Activated naive CD4-positive, alpha-beta T cell treated with anti-CD3 and anti-CD28 coated beads, Interleukin-2, amount 50 U/mL, for 24 hours (primary cell): ENCODE measurements around the gene GRK5.
"Not testable (repeated sequence)": the region's sequence is repeated elsewhere in the genome, so short reads cannot be mapped to it uniquely, and the experiment has no call there.

Experiments used
- H3K27ac Mint-ChIP-seq: one replicate; pipeline ENCODE4 v1.8.0; 2021; ENCODE audit warnings: mild to moderate bottlenecking, mixed read lengths
- H3K27me3 Mint-ChIP-seq: one replicate; pipeline ENCODE4 v1.8.0; 2021; ENCODE audit warnings: mixed read lengths
- H3K36me3 Mint-ChIP-seq: one replicate; pipeline ENCODE4 v1.8.0; 2021; ENCODE audit warnings: mixed read lengths
- H3K4me1 Mint-ChIP-seq: one replicate; pipeline ENCODE4 v1.8.0; 2021; ENCODE audit warnings: mixed read lengths
- H3K4me3 Mint-ChIP-seq: one replicate; pipeline ENCODE4 v1.8.0; 2021; ENCODE audit warnings: mild to moderate bottlenecking, mixed read lengths
- H3K9me3 Mint-ChIP-seq: one replicate; pipeline ENCODE4 v1.8.0; 2021; ENCODE audit warnings: mixed read lengths

Gene GRK5

DNA sequence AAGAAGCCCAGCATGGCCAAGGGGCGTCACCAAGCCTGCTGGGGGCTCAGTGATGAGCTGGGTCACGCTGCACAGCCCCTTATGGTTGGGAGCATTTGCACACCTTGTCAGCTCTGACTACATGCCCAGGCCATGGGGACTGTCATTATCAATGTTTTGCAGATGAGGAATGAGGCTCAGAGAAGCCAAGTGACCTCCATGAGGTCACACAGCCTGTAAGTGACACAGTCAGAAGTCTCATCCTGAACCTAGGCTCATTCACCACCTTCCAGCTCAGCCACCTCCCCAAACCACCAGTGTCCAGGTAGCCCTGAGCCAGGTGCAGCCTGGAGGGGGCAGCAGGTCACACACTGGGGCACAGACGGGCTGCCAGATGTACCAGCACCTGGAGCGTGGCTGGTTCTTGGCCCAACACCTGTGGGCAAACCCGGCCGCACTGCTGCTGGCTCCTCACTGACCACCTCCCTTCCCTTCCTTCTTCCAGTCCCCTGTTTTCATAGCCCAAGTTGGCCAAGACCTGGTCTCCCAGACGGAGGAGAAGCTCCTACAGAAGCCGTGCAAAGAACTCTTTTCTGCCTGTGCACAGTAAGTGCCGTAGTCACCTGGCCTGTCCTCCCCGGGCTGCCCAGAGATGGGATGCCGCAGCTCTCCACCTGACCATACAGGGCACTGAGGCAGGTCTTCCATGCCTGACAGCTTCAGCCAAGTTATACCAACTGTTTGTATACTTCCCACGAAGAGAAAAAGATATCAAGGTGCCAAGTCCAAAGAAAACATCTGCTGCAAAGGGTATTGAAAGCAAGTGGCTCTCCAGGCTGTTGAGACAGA, 215.5 kb downstream of the GRK5 start:
- Mint-ChIP-seq H3K4me1 (no peaks in the 10 kb centered on the region), H3K27me3 (no peaks in the 10 kb centered on the region), H3K27ac (no peak overlapping the region), H3K4me3 (no peak overlapping the region), H3K9me3 (no peaks in the 10 kb centered on the region), H3K36me3 (peaks cover 4% of the 10 kb centered on the region)

- no peak overlapping the region for H3K4me3 Mint-ChIP-seq
- peaks cover 6% of the 10 kb centered on the region for H3K4me1 Mint-ChIP-seq
- no peaks in the 10 kb centered on the region for H3K9me3 Mint-ChIP-seq
- H3K36me3 Mint-ChIP-seq: peaks cover 4% of the 10 kb centered on the region
- no peak overlapping the region for H3K27ac Mint-ChIP-seq
- H3K27me3 Mint-ChIP-seq: no peaks in the 10 kb centered on the region
Observed at GRCh38 chr10:119423510-119424257, 216.3 kb downstream of the GRK5 start.

GRCh38 chr10:119424258-119424975, 217.0 kb downstream of the GRK5 start:
- H3K9me3 Mint-ChIP-seq: no peaks in the 10 kb centered on the region
- peaks cover 4% of the 10 kb centered on the region for H3K36me3 Mint-ChIP-seq
- H3K27me3 Mint-ChIP-seq: no peaks in the 10 kb centered on the region
- H3K4me1 Mint-ChIP-seq: peaks cover 13% of the 10 kb centered on the region
- H3K27ac Mint-ChIP-seq: no peak overlapping the region
- H3K4me3 Mint-ChIP-seq: no peak overlapping the region

DNA sequence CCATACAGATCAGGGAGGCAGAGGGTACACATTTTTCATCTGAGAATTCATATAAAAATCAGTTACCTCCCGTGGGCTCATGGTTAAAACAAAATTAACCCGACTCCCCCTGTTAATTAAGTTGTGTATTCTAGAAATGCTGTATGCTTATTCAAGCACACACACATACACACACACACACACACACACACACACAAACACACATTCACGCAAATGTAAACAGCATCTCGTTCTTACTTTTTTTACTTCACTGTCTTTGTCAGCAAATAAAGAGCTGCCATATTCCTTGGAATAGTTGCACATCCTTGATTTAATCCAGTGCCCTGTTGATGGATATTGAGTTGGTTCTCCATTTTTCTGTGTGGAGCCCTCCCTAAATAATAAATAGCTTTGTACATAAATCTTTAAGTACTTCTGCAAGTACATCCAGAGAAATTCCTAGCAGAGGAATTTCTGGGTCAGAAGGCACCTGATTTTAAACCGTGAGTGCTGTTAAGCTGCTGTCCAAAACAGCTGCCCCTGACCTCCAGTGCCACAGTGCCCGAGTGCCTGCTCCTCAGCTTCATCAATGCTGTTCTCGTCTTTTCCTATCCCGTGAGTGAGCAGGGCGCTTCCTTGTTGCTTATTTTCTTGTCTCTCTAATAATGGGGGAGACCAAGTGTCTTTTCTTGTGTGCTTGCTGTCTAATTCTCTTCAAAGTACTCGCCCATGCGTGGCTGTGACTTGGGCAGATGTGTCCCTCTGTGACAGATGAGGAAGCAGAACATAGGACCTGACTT, 217.9 kb downstream of the GRK5 start:
- Mint-ChIP-seq H3K4me3 (no peak overlapping the region), H3K27me3 (no peaks in the 10 kb centered on the region), H3K4me1 (peaks cover 15% of the 10 kb centered on the region), H3K9me3 (no peaks in the 10 kb centered on the region), H3K27ac (no peak overlapping the region), H3K36me3 (peaks cover 5% of the 10 kb centered on the region)

- Mint-ChIP-seq H3K4me1 (peaks cover 15% of the 10 kb centered on the region), H3K4me3 (no peak overlapping the region), H3K36me3 (peaks cover 5% of the 10 kb centered on the region), H3K9me3 (no peaks in the 10 kb centered on the region), H3K27ac (no peak overlapping the region), H3K27me3 (no peaks in the 10 kb centered on the region)
Observed at GRCh38 chr10:119425881-119426170, 218.5 kb downstream of the GRK5 start.

GRCh38 chr10:119426699-119427098, 219.3 kb downstream of the GRK5 start:
- Mint-ChIP-seq H3K4me1 (peaks cover 15% of the 10 kb centered on the region), H3K9me3 (no peaks in the 10 kb centered on the region), H3K27ac (no peak overlapping the region), H3K36me3 (peaks cover 5% of the 10 kb centered on the region), H3K27me3 (no peaks in the 10 kb centered on the region), H3K4me3 (no peak overlapping the region)

GRCh38 chr10:119427263-119427864, 220.0 kb downstream of the GRK5 start:
- Mint-ChIP-seq H3K36me3 (peaks cover 5% of the 10 kb centered on the region), H3K4me1 (peaks cover 15% of the 10 kb centered on the region), H3K4me3 (no peak overlapping the region), H3K27ac (no peak overlapping the region), H3K9me3 (no peaks in the 10 kb centered on the region), H3K27me3 (no peaks in the 10 kb centered on the region)

DNA sequence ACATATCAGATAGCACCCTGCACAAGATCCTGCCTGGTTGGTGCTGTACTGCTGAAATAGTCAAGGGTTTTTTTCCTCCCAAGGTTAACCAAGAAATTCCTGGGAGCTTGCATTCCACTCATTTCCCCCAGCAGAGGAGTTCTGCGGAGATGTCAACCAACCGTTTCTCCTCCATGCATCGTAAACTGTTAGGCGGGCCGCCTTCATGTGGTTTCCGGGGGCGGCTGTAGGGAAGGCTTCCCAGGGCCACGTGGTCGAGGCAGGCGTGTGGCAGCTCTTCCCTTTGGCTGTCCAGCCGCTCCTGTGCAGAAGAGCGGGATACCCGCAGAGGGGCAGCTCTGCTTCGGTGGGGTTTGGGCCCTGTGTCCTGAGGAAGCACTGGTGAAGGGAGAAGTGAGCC, 221.4 kb downstream of the GRK5 start:
- Mint-ChIP-seq H3K36me3 (peaks cover 10% of the 10 kb centered on the region), H3K27me3 (no peaks in the 10 kb centered on the region), H3K27ac (no peak overlapping the region), H3K4me1 (peaks cover 15% of the 10 kb centered on the region), H3K9me3 (no peaks in the 10 kb centered on the region), H3K4me3 (no peak overlapping the region)

- Mint-ChIP-seq H3K4me3 (no peak overlapping the region), H3K27ac (no peak overlapping the region), H3K27me3 (no peaks in the 10 kb centered on the region), H3K9me3 (peaks cover 6% of the 10 kb centered on the region), H3K36me3 (peaks cover 19% of the 10 kb centered on the region), H3K4me1 (peaks cover 15% of the 10 kb centered on the region)
Observed at GRCh38 chr10:119429771-119430170, 222.4 kb downstream of the GRK5 start.

DNA sequence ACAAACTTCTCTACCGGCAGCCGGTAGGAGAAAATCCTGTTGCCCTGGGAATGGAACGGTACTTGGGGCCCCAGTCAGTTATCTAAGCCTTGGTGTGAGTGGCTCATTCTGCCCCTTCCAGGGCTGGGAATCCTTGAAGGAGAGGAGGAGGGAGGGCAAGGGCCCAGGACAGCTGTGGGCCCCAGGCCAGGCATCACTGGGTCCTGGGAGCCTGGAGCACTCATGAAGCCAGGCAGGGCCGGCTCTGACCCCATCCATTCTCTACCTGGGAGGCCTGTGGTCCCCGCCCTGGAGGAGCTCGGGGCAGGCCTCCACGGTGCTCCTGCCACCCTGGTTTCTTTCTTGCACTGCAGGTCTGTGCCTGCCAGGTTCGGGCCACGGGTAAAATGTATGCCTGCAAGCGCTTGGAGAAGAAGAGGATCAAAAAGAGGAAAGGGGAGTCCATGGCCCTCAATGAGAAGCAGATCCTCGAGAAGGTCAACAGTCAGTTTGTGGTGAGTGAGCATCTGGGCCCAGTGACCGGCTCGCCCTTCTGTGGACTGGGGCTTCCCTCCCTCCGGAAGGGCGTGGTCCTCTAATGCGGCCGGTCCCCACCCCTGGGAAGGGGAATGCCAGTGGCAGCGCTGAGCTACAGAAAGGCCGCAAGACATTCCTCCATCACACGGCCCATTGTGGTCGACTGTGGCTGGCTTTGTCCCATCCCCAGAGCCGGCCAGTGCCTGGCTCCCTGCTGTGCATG, 223.8 kb downstream of the GRK5 start:
- Mint-ChIP-seq H3K36me3 (peaks cover 23% of the 10 kb centered on the region), H3K27ac (no peak overlapping the region), H3K9me3 (peaks cover 6% of the 10 kb centered on the region), H3K4me3 (no peak overlapping the region), H3K27me3 (no peaks in the 10 kb centered on the region), H3K4me1 (peaks cover 15% of the 10 kb centered on the region)

DNA sequence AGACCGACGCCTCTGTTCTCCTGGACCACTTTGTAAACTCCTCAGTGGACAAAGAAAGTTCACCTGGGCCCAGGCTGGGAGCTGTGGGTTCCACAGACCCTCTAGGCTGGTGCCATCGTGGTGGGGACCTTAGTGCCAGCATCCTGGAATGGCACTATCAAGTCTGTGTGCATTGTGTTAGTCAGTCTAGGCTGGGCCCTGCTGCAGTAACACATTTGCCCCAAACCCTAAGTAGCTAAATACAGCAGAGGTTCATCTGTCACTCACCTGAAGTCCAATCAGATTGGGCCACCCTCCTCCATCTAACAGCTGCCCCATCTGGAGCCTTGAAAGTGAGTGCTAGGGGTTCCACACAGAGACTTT, 224.4 kb downstream of the GRK5 start:
- no peaks in the 10 kb centered on the region for H3K27me3 Mint-ChIP-seq
- peaks cover 15% of the 10 kb centered on the region for H3K4me1 Mint-ChIP-seq
- H3K9me3 Mint-ChIP-seq: peaks cover 6% of the 10 kb centered on the region
- no peak overlapping the region for H3K4me3 Mint-ChIP-seq
- peaks cover 23% of the 10 kb centered on the region for H3K36me3 Mint-ChIP-seq
- H3K27ac Mint-ChIP-seq: no peak overlapping the region

DNA sequence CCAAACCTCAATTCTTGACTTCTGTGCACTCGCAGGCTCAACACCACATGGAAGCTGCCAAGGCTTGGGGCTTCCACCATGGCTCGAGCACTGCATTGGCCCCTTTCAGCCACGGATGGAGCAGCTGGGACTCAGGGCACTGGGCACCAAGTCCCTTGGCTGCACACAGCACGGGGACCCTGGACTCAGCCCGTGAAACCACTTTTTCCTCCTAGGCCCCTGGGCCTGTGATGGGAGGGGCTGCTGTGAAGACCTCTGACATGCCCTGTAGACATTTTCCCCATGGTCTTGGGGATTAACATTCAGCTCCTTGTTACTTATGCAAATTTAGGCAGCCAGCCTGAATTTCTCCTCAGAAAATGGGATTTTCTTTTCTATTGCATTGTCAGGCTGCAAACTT, 227.6 kb downstream of the GRK5 start:
- H3K36me3 Mint-ChIP-seq: peaks cover 22% of the 10 kb centered on the region
- not testable (repeated sequence) for H3K4me3 Mint-ChIP-seq, H3K9me3 Mint-ChIP-seq, H3K27ac Mint-ChIP-seq, H3K27me3 Mint-ChIP-seq, H3K4me1 Mint-ChIP-seq

DNA sequence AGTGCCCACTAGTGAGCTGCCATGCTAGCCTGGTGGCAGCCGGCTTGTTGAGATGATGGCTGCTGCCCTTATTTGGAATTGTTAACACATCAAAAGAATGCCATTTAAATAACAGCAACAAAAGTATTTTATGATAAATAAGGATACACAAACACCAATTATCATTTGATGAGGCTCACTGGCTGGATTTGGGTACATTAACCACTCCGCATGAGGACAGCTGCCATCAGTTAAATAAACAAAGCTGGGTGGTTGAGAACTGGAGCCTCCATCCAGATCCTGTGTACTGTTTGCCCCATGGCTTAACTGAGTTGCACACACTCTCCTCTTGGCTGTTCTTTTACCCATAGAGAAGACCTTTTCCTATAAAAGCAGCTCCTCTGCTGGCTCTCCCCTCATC, 231.3 kb downstream of the GRK5 start:
- no peak overlapping the region for H3K4me3 Mint-ChIP-seq
- H3K9me3 Mint-ChIP-seq: peaks cover 6% of the 10 kb centered on the region
- H3K27me3 Mint-ChIP-seq: no peaks in the 10 kb centered on the region
- H3K36me3 Mint-ChIP-seq: peaks cover 19% of the 10 kb centered on the region
- peaks cover 6% of the 10 kb centered on the region for H3K4me1 Mint-ChIP-seq
- no peak overlapping the region for H3K27ac Mint-ChIP-seq

GRCh38 chr10:119439922-119440321, 232.6 kb downstream of the GRK5 start:
- Mint-ChIP-seq H3K27me3 (no peaks in the 10 kb centered on the region), H3K4me1 (peaks cover 7% of the 10 kb centered on the region), H3K4me3 (no peak overlapping the region), H3K27ac (no peak overlapping the region), H3K9me3 (no peaks in the 10 kb centered on the region), H3K36me3 (peaks cover 9% of the 10 kb centered on the region)
